ENCODE results near the gene EGF. TPM values are rescaled to one million over a fixed set of nuclear protein-coding genes. Genes with fewer than 3 reads are reported as not detected.
"Not testable (repeated sequence)": the region's sequence is repeated elsewhere in the genome, so short reads cannot be mapped to it uniquely, and the experiment has no call there.

The EGF gene
- total RNA-seq, 4 donors from 2014 or later, result 0.09 to 0.12 TPM; not detected in 2

DNA sequence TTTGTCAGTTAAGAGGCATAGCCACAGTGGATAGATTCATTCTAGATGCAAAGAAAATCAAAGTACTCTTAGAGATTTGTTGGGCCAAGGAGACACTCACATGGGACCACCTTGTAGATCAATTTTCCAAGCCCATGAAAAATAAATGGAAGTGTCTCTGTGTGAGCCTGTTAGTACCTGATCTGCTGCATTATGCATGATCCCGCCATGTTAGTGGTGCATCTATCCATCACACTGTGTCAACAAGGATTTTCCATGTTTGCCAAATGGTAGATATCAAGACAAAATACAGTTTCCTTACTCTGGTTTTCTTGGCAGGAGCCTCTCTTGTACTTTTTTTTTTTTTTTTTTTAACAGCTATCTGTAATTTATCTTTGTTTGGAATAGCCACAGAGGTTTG is 112.4 kb downstream of the EGF start:
- TF ChIP-seq, protein P1, sequence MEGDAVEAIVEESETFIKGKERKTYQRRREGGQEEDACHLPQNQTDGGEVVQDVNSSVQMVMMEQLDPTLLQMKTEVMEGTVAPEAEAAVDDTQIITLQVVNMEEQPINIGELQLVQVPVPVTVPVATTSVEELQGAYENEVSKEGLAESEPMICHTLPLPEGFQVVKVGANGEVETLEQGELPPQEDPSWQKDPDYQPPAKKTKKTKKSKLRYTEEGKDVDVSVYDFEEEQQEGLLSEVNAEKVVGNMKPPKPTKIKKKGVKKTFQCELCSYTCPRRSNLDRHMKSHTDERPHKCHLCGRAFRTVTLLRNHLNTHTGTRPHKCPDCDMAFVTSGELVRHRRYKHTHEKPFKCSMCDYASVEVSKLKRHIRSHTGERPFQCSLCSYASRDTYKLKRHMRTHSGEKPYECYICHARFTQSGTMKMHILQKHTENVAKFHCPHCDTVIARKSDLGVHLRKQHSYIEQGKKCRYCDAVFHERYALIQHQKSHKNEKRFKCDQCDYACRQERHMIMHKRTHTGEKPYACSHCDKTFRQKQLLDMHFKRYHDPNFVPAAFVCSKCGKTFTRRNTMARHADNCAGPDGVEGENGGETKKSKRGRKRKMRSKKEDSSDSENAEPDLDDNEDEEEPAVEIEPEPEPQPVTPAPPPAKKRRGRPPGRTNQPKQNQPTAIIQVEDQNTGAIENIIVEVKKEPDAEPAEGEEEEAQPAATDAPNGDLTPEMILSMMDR (IDR thresholded peaks at IDR 0.05), result no peak
- ATAC-seq (ENCODE audit: low FRiP score), result no peak
- DNase-seq (ENCODE audit: low spot score), result no peak

DNA sequence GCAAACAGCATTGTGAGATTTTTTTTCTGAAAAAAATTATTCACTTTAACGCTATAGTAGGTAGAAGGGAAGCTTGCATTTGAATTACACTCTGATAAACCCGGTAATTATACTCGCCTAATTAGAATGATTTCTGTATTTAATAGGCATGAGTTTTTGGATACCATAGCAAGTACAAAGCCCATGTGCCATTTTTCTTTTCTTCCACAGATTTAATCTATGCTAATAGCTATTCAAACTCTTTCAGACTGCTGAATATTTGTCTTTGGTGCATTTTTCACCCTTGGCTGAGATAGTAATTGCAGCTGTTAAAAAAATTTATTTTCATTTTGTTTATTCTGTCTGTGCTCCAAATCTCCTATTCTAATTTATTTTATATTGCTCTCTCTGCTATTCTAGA is 113.0 kb downstream of the EGF start:
- ATAC-seq (ENCODE audit: low FRiP score) (no peak), DNase-seq (ENCODE audit: low spot score) (no peak)
- TF ChIP-seq, protein P1 (IDR thresholded peaks at IDR 0.05), result no peak

DNA sequence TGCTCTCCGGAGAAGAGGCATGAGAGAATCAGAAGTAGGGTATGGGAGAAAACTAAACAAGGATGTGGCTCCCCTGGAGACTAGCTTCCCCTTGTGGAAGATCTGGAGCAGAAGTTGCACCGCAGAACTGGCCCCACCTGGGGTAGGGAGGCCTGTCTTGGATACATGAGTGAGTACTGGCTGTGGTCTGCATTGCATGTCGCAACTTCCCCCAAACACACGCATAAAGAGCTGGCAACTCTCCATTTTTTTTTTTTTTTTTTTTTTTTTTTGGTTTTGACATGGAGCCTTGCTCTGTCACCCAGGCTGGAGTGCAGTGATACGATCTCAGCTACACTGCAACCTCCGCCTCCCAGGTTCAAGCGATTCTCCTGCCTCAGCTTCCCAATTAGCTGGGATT is 119.9 kb downstream of the EGF start:
- TF ChIP-seq, protein P1 (IDR thresholded peaks at IDR 0.05), result no peak
- DNase-seq (ENCODE audit: low spot score), result no peak
- ATAC-seq (ENCODE audit: low FRiP score), result no peak

DNA sequence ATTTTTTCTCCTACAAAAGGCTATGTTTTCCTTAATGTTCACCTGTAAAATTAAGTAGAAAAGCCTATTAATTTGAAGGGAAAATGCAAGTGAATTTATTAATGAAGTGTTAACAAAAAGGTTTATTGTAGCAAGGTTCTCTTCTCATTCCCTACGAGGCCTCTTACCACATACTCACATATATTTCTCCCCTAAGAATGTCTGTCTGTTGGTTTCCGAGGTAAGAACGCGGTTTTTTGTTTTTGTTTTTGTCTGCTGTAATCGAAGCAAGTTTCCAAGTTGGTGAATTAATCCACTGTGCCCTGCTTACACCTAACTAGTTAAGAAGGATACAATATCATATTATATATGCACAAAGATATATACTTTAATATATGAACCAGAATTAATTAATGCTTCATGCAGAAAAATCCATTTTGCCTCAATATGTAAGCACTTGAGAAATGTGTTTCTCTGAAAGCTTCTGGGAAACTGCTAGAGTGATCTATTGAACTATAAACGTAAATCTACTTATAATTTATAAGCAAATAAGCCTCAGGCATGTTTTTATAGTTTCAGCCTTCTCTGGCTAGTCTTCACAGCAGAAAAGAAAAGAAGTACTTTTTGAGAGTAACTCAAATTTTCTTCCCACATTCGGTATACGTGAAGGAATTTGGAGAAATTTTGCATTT is 120.8 kb downstream of the EGF start:
- TF ChIP-seq, protein P1 (IDR thresholded peaks at IDR 0.05), result no peak
- DNase-seq (ENCODE audit: low spot score) (no peak), ATAC-seq (ENCODE audit: low FRiP score) (no peak)

DNA sequence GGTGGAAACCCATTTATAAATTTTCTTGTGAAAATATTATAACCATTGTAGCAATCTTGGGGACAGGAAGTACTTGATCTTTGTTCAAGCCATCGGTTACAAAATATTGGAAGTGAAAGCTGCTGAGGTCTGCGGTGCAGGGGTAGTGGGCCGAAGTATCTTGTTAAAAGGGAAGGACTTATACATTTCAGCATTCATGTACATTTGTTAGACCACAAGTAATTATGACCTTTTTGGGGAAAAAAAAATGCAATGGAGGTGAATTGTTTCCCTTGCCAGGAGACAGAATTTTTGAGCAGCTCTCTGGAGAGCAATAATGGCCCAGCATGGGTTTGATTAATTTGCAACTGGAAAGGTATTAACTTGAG is 121.3 kb downstream of the EGF start:
- TF ChIP-seq, protein P1 (IDR thresholded peaks at IDR 0.05), result no peak
- no peak for DNase-seq (ENCODE audit: low spot score)
- no peak for ATAC-seq (ENCODE audit: low FRiP score)

DNA sequence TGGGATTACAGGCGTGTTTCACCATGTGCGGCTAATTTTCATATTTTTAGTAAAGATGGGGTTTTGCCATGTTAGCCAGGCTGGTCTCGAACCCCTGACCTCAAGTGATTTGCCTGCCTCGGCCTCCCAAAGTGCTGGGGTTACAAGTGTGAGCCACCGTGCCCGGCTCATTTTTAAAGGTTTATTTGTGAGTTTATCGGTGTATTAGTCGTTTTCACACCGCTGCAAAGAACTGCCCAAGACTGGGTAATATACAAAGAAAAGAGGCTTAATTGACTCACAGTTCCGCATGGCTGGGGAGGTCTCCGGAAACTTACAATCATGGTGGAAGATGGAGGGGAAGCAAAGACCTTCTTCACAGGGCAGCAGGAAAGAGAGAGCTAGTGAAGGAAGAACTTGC is 126.5 kb downstream of the EGF start:
- ATAC-seq (ENCODE audit: low FRiP score); DNase-seq (ENCODE audit: low spot score): not testable (repeated sequence)

DNA sequence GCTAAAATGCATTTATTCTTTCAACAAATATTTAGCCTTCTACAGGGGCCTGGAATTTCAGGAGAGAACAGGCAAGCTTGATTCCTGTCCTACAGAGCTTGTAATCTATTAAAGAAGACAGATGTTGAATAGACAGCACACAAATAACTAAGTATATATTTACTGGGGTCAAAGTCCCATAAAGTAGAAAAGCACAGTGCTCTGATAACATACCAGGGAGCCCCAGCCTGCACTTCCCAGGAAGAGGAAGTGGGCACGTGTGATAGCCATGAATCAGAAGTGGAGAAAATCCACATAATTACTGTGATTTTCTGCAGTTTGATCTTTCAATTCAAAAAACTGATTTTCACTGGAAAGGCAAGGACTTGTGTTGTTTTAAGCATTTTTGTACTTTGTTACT is 129.1 kb downstream of the EGF start:
- TF ChIP-seq, protein P1 (IDR thresholded peaks at IDR 0.05), result no peak
- ATAC-seq (ENCODE audit: low FRiP score) (no peak), DNase-seq (ENCODE audit: low spot score) (no peak)
